ENCODE data around the gene ABCA3.
"Not testable (repeated sequence)": the region's sequence is repeated elsewhere in the genome, so short reads cannot be mapped to it uniquely, and the experiment has no call there.

Gene ABCA3

DNA sequence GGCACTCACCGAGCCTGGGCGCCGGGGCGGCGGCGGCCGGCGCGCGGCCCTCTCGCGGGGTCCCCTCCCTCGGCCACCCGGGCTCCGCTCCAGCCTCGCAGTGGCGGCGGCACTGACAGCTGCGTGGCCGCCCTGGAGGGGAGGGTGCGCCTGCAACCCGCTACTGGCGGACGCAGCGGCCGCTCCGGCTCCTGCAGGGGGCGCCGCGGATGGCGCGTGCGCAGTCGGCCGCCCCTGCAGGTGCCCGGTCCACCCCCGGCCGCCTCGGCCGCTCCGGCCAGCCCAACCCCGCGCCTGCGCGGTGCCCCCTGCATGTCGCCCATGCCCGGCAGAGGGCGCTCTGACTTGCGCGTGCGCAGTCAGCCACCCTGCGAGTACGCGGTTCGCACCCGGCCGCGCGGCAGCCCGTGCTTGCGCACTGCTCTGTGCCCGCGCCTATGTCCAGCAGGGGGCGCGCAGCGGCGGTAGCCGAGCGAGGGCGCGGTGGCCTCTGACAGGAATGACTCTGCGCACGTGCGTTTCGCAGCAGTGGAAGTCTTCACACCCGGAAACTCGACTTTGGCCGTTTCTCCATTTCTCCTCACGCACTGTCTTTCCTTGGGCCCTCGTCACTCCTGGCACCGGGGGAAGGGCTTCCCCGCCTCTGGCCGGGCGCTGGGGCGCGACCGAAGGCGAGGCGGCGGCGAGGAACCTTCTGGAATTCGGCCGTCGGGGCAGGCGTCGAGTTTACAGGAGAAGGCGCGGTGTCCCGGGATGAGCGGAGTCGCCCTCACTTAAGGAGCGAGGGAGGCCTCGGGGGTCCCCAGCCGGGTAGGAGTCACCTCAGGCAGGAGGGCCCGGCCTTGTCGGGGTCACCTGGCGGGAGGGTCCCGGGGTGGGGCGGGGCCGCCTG, at the start of gene ABCA3:
TSS of gene ABCA3 (minus strand) at position 165 of the 892 bp plus-strand sequence. CDS start 14,262 bp downstream, outside the sequence.
- peak; percentile 75 for DNase-seq (ENCODE audit: low read depth, low spot score)

DNA sequence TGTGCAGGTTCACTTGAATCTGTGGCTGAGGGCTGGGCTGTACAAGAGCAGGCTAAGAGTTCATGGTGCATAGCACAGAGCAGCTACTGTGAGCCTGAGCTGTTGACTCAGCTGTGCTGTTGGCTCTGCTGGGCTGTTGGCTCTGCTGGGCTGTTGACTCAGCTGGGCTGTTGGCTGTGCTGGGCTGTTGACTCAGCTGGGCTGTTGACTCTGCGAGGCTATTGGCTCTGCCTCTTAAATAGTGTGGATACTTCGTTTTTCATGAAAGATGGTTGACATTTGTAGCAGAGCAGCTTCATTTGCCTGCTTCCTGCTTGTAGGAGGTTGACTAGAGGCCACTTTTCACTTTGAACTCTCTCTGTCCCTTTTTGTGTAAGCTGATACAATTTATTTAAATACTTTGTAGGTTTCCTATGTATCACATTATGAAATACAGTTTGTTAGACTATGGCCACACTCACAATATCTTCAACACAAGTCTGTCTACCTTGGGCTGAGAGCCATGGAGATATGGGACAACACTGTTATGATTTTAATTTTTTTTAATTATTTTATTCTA, 48.4 kb upstream of the ABCA3 start:
- DNase-seq (ENCODE audit: low read depth, low spot score) = no peak

DNA sequence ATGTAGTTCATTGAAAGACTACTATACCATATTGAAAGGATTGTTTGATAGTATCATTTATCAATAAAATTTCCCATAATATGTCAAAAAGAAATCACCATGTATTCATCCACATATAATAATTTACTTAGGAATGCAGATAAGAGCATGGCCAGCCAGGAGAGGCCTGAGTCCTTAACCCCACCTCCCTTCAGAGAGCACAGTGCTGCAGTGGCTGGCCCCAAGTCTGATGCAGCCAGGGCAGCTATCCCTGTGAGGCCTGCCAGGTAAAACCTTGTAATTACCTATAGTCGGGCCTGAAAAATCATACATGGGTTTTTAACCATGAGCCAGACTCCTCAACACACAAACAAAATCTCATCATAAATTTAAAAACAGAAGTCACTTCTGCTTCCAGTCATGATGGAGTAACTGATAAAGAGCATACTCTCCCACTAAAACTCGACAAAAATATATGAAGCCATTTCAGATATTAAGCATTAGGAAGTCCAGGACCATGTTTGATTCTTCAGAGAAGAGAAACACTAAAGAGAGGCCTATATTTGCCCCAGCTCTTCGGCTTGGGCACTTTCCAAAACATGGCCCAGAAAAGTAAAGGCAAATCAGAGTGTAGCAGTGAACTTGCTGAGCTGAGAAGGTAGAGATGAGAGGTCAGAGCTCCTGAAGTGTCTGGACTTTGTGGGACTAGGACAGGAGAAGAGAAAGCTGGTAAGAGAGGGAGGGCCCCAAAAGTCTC, 47.8 kb upstream of the ABCA3 start:
- no peak for DNase-seq (ENCODE audit: low read depth, low spot score)

DNA sequence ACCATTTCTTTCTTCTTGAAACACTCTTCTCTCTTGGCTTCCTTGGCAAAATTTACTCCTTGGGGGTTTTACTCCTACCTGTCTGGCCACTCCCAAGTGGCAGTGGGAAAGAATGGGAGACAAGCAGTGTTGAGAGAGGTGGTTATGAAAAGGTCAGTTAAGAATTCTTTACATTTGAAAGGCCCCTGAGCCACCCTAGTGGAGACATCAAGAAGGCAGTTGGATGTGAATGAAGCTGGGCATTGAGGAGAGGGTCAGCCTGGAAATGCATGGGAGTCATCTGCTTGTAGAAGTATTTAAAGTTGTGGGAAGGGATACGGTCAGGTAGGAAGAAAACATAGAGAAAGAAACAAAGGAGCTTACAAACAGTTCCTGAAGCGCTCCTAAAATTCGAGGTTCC, 46.5 kb upstream of the ABCA3 start:
- peak; percentile 93 for DNase-seq (ENCODE audit: low read depth, low spot score)

DNA sequence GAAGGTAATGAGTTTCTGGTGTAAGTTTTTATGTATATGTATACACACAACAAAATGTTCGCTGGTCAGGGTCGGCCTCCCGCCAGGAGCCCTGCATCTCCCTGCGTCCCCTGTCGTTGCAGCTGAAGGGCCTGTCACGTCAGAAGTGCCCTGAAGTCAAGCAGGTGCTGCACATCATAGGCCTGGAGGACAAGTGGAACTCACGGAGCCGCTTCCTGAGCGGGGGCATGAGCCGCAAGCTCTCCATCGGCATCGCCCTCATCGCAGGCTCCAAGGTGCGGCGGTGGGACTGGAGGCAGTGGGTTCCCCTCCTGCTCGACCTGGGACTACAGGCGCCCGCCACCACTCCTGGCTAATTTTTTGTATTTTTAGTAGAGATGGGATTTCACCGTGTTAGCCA, 45.5 kb upstream of the ABCA3 start:
- not testable (repeated sequence) for DNase-seq (ENCODE audit: low read depth, low spot score)

DNA sequence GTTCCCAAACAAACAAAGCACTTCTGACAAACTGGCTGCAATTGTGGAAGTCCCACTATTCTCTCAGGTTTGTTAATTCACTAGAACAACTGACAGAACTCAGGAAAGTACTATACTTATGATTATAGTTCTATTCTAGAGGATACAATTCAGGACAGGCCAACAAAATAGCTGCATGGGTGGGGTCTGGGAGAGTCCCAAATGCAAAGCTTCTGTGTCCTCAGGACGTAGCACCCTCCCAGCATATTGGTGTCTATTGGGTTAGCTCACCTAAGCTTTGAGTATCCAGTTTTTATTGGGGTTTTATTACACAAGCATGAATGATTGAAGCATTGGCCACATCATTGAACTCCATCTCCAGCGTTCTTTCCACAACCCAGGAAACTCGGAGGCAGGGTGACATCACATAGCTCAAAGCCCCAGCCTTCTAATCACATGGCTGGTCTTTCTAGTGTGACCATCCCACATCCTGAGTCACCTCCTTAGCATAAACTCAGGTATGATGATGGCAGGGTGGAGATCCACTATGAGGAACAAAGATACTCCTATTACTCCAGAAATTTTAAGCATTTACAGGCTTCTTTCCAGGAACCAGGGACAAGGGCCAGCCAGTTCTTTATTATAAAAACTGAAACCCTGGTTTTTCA, 44.8 kb upstream of the ABCA3 start:
- DNase-seq (ENCODE audit: low read depth, low spot score) = no peak

DNA sequence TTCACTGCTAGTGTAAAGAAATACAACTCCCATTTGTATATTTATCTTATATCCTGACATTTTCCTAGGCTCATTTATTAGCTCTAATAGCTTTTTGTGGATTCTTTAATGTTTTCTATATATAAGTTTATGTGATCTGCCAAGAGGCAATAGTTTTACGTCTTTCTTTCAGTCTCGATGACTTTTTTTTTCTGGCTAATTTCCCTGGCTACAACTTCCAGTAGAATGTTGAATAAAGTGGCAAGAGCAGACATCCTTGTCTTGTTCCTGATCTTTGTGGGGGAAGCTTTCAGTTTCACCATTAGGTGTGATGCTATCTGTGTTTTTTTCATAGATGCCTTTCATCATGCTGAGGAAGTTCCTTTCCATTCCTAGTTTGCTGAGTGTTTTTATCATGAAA, 43.9 kb upstream of the ABCA3 start:
- DNase-seq (ENCODE audit: low read depth, low spot score) = no peak

DNA sequence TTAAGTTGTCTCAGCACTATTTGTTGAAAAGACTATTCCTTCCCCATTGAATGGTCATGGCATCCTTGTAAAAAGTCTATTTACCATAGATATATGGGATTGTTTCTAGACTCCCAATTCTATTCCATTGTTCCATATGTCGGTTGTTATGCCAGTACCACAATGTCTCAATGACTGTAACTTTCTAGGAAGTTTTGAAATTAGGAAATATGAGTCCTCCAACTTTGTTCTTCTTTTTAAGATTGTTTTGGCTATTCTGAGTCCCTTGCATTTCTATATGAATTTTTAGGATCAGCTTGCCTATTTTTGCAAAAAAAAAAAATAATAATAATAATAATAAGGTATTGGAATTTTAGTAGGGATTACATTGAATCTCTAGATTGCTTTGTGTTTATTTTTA, 43.0 kb upstream of the ABCA3 start:
- DNase-seq (ENCODE audit: low read depth, low spot score) = no peak

DNA sequence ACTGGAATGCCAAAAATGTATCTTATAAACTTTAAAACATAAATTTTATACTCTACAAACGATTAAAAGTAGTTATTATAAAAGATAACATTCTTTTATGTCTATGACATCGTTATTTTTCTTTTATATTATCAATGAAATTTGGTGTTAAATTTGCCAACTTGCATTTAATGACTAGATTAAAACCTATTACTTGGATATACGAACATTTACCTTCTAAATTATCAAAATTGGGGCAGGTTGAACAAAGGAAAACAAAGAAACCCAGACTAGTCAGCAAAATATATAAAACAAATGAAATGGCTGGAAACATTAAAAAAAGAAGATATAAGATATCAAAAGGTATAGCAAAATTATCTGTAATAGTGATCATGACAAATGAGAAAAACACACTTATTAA, 34.1 kb upstream of the ABCA3 start:
- no peak for DNase-seq (ENCODE audit: low read depth, low spot score)

DNA sequence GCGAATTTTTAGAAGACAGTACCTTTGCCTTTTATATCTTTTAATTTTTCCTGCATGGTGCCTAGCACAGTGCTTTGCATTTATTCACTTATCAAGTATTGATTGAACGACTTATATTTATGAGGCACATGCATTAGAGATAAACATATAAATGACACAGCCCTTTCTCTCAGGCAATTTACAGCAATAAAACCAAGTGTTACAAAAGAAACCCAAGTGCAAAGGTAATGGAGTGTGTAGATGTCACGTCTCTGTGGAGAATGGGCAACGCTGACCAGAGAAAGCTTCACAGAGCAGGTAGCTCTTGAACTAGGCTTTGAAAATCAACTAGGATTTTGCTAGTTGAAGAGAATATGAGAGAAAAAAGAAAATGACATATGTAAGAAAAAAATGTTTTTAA, 32.6 kb upstream of the ABCA3 start:
- no peak for DNase-seq (ENCODE audit: low read depth, low spot score)

DNA sequence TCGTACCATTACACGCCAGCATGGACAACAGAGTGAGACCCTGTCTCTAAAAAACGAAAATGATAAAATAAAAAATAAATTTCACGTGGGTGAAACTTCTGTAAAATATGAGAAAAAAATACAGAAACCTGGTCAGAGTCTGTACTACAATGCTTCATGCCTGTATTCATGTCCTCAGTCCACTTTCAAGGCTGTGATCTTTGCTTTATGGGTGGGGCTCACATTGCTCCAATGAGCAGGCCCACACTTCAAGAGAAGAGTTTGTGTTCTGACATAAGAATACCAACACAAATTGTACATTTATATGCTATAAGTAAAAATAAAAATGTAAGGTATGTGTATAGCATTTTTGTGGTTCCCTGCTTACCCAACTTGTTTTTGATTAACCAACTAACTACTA, 32.2 kb upstream of the ABCA3 start:
- DNase-seq (ENCODE audit: low read depth, low spot score) = no peak

DNA sequence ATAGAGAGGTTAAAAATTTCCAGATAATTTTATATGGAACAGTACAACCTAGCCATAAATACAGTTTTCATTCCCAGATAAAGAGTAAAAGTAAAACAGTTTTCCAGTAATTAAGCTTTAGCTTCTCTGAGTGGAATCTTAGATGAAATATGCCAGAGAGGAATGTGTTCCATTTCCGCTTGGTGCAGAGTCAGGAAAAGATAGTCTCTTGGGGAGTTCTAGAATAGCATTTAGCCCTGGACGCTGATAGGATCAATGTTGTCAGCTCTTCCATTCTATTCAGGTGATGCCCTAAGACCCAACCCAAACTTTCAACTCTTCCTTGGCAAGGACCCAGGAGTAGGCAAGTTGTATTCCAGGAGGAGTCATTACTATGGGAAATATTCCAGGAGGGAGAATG, 30.9 kb upstream of the ABCA3 start:
- DNase-seq (ENCODE audit: low read depth, low spot score) = no peak

DNA sequence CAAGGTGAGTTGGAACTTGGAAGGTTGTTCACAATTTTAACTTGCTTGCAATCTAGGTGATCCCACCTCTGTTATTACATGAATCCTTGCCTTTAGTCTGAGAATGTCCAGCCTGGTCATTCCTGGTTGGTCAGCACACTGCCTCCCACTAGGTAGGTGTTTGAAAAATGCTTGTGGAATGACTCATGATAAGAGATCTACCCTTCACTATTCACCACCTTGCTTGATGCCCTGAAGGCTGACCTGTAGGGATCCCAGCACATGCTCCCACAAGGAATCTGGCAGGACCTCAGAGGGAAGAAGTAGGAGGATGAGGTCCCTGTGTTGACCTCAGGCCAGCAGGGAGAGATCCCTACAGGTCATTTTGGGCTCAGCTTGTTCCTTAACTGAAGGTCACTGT, 30.2 kb upstream of the ABCA3 start:
- no peak for DNase-seq (ENCODE audit: low read depth, low spot score)

DNA sequence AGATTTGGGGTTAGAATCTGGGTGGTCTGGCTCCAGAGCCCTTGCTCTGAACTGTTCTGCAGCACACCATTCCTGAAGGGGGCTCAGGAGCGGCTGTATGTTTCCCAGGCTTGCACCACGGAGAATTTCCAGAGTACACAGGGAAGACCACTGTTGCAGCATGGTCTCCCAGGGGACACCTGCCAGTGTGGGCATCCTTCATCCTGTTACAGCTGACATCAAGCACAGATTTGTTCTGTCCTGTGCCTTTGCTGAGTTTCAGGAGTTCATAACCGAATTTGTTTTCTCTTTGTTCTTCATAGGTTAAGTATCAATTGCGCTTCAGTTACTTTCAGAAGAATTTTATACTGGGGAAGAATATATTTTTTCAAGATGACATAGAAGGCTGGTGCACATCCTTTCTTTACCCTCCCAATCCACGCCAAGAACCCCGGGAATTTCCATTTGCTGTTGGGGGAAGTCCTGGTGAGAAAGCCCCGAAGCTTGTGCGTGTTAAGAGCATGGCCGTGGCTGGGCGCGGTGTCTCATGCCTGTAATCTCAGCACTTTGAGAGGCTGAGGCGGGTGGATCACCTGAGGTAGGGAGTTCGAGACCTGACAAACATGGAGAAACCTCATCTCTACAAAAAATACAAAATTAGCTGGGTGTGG, 26.3 kb upstream of the ABCA3 start:
- no peak for DNase-seq (ENCODE audit: low read depth, low spot score)

DNA sequence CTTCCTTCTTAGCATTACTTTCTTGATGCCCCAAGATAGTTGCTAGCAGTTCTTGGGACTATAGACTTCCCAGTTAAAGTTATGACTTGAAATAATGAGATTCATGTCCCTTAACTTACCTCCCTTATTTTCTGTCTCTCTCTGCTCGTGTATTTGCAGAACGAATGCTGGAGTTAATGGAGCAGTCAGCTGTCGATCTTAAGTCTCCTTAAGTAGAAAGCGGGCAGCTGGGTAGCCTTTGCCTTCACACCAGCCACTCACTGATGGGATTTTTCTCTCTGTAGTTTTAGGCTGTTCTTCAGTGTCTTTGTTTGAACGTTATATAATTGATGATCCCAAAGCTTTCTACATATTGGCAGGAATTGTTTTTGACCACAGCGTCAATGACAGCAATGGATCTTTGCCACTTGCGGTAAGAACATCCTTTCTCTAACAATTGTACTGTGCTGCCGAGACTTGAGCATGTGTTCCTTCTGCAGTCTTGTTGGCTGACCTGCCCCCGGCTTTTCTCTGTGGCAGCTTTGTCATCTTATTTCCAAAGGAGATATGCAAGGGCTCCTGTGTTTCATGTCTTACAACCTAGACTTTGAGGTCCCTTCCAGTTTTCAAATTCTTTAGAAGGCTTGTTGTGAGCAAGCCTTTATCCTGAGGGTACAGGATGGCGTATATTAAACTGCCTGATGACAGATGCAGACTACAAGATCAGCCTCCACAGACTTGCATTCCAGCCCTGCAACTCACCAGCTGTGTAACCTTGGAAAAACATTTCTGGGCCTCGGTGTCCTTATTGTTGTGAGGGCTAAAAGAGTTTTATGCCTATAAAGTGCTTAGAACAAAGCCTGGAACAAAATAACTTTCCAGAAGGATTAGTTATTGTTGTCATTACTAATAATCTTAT, 25.1 kb upstream of the ABCA3 start:
- no peak for DNase-seq (ENCODE audit: low read depth, low spot score)

DNA sequence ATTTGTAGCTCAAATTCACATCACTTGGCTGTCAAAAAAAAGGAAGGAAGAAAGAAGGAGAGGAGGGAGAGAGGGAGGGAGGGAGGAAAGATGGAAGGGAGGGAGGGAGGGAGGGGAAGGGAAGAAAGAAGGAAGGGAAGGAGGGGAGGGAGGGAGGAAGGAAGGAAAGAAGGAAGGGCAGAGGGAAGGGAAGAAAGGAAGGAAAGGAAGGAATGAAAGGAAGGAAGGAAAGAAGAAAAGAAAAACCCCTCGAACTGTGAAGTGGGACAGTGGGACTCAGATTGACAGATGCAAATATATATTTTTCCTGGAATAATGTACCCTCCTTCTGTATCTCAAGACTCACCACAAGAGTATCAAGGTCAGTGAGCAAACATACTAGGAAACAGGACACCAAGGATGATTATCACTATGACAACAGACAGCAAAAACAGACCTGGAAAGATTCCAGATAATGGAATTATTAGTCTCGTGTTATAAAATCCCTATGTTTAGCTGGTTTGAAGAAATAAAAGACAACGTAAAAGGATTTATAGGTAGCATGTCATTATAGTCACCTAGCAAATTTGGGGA, 24.2 kb upstream of the ABCA3 start:
- DNase-seq (ENCODE audit: low read depth, low spot score) = no peak

DNA sequence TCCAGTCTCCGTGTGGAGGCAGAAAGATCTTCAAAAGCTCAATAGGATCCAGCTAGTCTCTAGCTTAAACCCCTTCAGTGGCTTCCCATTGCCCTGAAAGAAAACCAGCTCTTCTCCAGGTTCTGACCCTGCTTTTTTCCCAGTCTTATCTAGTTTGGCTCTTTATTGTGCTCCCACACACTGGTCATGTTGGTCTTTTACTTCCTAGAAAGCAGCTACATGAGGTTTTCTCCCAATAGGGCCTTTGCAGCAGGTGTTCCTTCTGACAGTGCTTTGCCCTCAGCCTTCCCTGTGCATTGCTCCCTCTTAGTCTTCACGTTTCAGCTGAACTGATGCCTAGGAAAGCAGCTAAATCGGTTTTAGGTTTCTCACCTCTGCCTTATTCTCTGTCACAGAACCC, 21.7 kb upstream of the ABCA3 start:
- DNase-seq (ENCODE audit: low read depth, low spot score) = no peak

DNA sequence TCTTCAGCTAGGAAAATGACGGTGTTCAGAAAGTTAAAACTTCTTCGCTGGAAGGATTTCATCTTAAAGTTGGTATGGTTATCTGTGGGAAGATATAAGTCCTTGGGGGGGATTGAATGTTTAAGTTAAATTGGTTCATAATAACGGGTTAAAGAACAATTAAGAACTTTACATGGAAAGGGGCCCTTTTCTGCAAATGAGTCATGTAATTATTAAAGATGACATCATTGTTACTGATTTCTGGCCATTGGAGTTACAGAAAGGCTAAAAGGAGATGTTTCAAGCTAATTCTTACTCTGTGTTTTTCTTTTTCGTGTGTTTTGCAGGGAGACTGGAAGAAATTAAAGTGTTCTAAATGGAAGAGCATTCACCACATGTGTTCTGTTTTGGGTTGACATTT, 20.6 kb upstream of the ABCA3 start:
- DNase-seq (ENCODE audit: low read depth, low spot score) = no peak

DNA sequence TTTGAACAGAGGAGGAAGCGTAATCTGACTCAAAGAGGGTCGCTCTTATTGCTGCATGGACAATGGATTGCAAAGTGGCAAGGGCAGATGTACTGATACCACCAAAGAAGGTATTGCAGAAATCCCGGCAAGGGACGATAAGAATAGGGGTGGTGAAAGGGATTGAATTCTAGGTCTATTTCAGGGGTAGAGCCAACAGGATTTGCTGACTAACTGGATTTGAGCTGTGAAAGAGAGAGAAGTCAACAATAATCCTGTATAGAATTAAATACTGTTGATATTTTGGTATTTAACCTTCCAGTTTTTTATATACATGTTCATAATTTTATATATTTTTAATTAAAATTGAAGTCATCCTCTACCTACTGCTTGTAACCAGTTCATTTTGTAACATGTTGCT, 19.4 kb upstream of the ABCA3 start:
- DNase-seq (ENCODE audit: low read depth, low spot score) = no peak

DNA sequence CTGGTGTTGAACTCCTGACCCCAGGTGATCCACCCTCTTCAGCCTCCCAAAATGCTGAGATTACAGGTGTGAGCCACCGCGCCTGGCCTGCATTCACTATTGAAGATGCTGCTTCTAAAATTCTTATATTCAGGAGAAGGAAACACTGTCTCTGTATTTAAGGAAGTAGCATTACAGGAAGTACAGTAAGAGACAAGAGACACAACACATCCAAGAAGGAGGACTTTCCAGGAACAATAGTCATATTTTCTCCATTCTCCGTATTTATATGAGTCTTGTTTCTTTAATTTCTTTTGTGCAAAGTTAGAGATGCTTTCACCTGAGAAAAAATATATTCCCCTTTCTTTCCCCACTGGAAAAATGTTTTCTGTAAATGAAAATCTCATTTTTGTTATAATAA, 18.3 kb upstream of the ABCA3 start:
- no peak for DNase-seq (ENCODE audit: low read depth, low spot score)

Data from iPS DF 19.7 (cell line).